Activated CD4-positive, alpha-beta T cell treated with anti-CD3 and anti-CD28 coated beads, Interleukin-2, amount 10 ng/mL, durations not matched to agents 24 days and 14 days (primary cell): ENCODE results near the gene CSNK1D. TPM values are rescaled to one million over a fixed set of nuclear protein-coding genes. Genes with fewer than 3 reads are reported as not detected.
"Not testable (repeated sequence)": the region's sequence is repeated elsewhere in the genome, so short reads cannot be mapped to it uniquely, and the experiment has no call there.

Source experiments
- DNase-seq: peaks from one replicate; pipeline ENCODE4 v3.0.0; 2022
- H3K27ac Mint-ChIP-seq: one replicate; pipeline ENCODE4 v1.8.0; 2022; ENCODE audit warnings: mild to moderate bottlenecking, mixed read lengths
- H3K27me3 Mint-ChIP-seq: one replicate; pipeline ENCODE4 v1.8.0; 2022; ENCODE audit warnings: mixed read lengths
- H3K36me3 Mint-ChIP-seq: one replicate; pipeline ENCODE4 v1.8.0; 2022; ENCODE audit warnings: low read depth, mild to moderate bottlenecking, mixed read lengths
- H3K4me1 Mint-ChIP-seq: one replicate; pipeline ENCODE4 v1.8.0; 2021; ENCODE audit warnings: mixed read lengths
- H3K4me3 Mint-ChIP-seq: one replicate; pipeline ENCODE4 v1.8.0; 2022; ENCODE audit warnings: mild to moderate bottlenecking, moderate library complexity, mixed read lengths
- H3K9me3 Mint-ChIP-seq: one replicate; pipeline ENCODE4 v1.8.0; 2021; ENCODE audit warnings: mixed read lengths
- intact Hi-C: fragments of 100-400 bp; cut with micrococcal nuclease; formaldehyde crosslinking; loops from one replicate; pipeline ENCODE4 v1.15.1; 2023
- total RNA-seq: library from RNA; stranded (reverse); gene quantifications from 2 replicates; pipeline ENCODE4 v1.2.3, GENCODE V29; 2022

CSNK1D gene
- total RNA-seq, 1 donor from 2014 or later = 146 TPM

GRCh38 chr17:82267575-82268379, 5.7 kb downstream of the CSNK1D start:
- H3K9me3 Mint-ChIP-seq = no peaks in the 10 kb centered on the region
- DNase-seq = peak; percentile 67
- intact Hi-C loops = no loop called here
- peak overlapping the region; percentile 6 for H3K4me3 Mint-ChIP-seq
- H3K36me3 Mint-ChIP-seq = peaks cover 79% of the 10 kb centered on the region
- no peaks in the 10 kb centered on the region for H3K27me3 Mint-ChIP-seq
- H3K27ac Mint-ChIP-seq = peak overlapping the region; percentile 30
- H3K4me1 Mint-ChIP-seq = peaks cover 56% of the 10 kb centered on the region

DNA sequence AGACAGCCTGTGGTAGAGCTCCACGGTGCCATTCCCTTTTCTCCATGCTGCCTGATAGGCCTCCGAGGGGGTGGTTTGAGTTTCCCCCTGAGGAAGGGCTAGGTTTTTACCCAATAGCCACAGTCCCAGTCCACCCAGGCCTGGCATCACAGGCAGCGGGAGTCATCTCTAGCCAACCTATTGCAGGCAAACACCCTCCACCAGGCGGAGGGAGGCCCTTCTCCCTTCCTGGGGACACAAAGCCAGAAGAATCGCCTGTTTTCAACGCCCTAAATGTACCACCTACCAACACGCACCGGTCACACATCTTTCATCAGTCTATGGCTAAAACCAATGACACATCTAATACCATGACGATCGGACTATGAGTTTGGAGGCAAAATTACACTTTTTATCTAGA, 7.4 kb downstream of the CSNK1D start:
- peaks cover 45% of the 10 kb centered on the region for H3K4me1 Mint-ChIP-seq
- intact Hi-C loops = no loop called here
- H3K27ac Mint-ChIP-seq = no peak overlapping the region
- H3K9me3 Mint-ChIP-seq = no peaks in the 10 kb centered on the region
- H3K4me3 Mint-ChIP-seq = no peak overlapping the region
- no peaks in the 10 kb centered on the region for H3K27me3 Mint-ChIP-seq
- H3K36me3 Mint-ChIP-seq = peaks cover 81% of the 10 kb centered on the region
- no peak for DNase-seq

DNA sequence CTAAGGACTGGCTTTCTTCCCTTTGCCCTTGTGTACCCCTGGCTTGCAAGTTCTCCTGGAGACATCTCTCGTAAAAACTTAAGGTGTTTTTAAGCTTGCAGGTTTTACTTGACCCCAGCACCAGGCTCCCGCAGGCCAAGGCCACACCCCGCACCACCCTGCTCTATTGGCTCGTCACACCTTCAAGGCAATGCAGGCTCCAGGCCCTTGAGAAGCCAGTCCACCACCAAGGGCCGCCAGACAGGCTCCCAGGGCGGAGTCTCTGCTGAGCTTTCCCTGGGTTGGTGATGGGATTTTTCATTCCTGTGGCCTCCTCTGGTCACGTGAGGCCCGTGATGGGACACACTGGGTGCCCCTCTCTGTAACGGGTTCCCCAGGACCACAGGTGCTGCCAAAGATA, 9.9 kb downstream of the CSNK1D start:
- intact Hi-C loops = no loop called here
- H3K4me1 Mint-ChIP-seq = peaks cover 27% of the 10 kb centered on the region
- H3K27me3 Mint-ChIP-seq = no peaks in the 10 kb centered on the region
- no peak for DNase-seq
- H3K27ac Mint-ChIP-seq = no peak overlapping the region
- peaks cover 86% of the 10 kb centered on the region for H3K36me3 Mint-ChIP-seq
- H3K4me3 Mint-ChIP-seq = no peak overlapping the region
- no peaks in the 10 kb centered on the region for H3K9me3 Mint-ChIP-seq

DNA sequence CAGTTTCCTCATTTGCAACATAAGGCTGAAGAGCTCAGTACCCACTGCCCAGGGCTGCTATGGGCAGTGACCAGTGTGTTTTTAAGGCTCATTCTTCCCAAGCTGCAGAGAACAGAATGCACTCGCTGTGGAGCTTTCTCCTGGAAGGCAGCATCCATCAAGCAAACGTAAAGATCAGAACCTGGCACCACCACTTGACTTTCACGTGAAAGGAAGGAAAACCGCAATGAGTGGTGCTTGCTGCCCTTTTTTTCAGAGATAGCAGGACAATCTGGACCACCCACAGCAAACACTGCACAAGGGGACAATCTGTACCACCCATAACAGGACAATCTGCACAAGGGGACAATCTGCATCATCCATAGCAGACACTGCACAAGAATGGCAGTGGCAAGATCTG, 11.2 kb downstream of the CSNK1D start:
- H3K27ac Mint-ChIP-seq = no peak overlapping the region
- intact Hi-C loops = no loop called here
- DNase-seq = no peak
- no peaks in the 10 kb centered on the region for H3K27me3 Mint-ChIP-seq
- H3K4me3 Mint-ChIP-seq = no peak overlapping the region
- peaks cover 21% of the 10 kb centered on the region for H3K4me1 Mint-ChIP-seq
- peaks cover 85% of the 10 kb centered on the region for H3K36me3 Mint-ChIP-seq
- H3K9me3 Mint-ChIP-seq = no peaks in the 10 kb centered on the region

- DNase-seq, H3K9me3 Mint-ChIP-seq, H3K4me3 Mint-ChIP-seq, H3K4me1 Mint-ChIP-seq, H3K27ac Mint-ChIP-seq, intact Hi-C loops, H3K27me3 Mint-ChIP-seq: not testable (repeated sequence)
- H3K36me3 Mint-ChIP-seq = peaks cover 88% of the 10 kb centered on the region
Observed at GRCh38 chr17:82259972-82260961, 13.2 kb downstream of the CSNK1D start.

- intact Hi-C loops = no loop called here
- no peak overlapping the region for H3K4me3 Mint-ChIP-seq
- H3K27ac Mint-ChIP-seq = peak overlapping the region; percentile 2
- H3K4me1 Mint-ChIP-seq = peaks cover 7% of the 10 kb centered on the region
- H3K9me3 Mint-ChIP-seq = no peaks in the 10 kb centered on the region
- no peaks in the 10 kb centered on the region for H3K27me3 Mint-ChIP-seq
- peaks cover 78% of the 10 kb centered on the region for H3K36me3 Mint-ChIP-seq
- no peak for DNase-seq
Observed at GRCh38 chr17:82258555-82258954, 14.9 kb downstream of the CSNK1D start.

GRCh38 chr17:82257473-82257872, 16.0 kb downstream of the CSNK1D start:
- Mint-ChIP-seq H3K9me3 (no peaks in the 10 kb centered on the region), H3K27ac (peak overlapping the region; percentile 81), H3K27me3 (no peaks in the 10 kb centered on the region), H3K36me3 (peaks cover 80% of the 10 kb centered on the region), H3K4me3 (no peak overlapping the region), H3K4me1 (peaks cover 6% of the 10 kb centered on the region)
- peak; percentile 76 for DNase-seq
- intact Hi-C loops = no loop called here

DNA sequence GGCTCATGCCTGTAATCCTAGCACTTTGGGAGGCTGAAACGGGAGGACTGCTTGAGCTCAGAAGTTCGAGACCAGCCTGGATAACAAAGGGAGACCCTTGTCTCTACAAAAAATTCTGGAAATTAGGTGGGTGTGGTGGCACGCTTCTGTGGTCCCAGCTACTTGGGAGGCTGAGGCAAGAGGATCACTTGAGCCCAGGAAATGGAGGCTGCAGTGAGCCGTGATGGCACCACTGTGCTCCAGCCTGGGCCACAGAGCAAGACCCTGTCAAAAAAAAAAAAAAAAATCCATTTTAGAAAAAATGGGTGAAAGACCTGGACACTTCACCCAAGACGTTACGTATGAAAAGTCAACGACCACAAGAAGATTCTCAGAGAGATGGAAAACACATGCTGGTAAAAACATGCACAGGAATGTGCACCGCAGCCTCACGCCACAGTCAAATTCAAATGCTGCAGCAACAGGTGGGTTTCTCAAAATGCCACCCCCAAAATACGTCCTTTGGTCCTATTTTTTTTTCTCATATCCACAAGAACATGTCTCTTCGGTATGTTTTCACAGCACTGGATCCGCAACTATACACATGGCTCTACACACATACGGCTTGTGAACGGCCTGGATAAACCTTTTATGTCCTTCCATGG, 17.1 kb downstream of the CSNK1D start:
- no peak overlapping the region for H3K4me3 Mint-ChIP-seq
- DNase-seq = no peak

DNA sequence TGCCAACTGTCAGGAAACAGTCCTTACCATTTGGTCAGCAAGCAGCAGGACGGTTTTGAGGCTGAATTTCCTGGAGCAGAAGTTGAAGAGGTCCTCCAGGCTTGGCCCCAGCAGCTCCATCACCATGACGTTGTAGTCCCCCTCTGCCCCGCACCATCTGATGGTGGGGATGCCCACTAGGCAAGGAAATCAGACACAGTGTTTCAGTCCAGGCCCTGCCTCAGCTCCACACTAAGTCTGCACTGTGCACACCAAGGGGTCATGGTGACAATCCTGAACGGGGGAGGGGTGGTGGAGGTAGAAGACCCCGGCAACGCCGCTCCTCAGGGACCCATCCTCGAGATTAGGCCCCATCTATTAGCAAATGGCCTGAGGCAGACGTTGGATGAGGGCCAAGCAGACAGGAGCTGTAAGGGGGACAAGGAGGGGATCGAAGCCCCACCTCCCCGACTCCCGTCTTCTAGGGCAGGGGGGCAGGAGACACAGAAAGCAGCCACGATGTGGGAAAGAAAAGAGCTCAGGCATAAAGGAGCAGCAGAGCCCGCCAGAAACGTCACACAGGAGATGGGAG, 18.0 kb downstream of the CSNK1D start:
- intact Hi-C loops = no loop called here
- no peak for DNase-seq
- no peak overlapping the region for H3K4me3 Mint-ChIP-seq
- no peak overlapping the region for H3K27ac Mint-ChIP-seq
- peaks cover 78% of the 10 kb centered on the region for H3K36me3 Mint-ChIP-seq
- peaks cover 10% of the 10 kb centered on the region for H3K4me1 Mint-ChIP-seq
- no peaks in the 10 kb centered on the region for H3K27me3 Mint-ChIP-seq
- H3K9me3 Mint-ChIP-seq = no peaks in the 10 kb centered on the region

More for the DNA sequence above, 17.1 kb downstream of the CSNK1D start:
- intact Hi-C loops = no loop called here
- peaks cover 8% of the 10 kb centered on the region for H3K4me1 Mint-ChIP-seq
- no peaks in the 10 kb centered on the region for H3K27me3 Mint-ChIP-seq
- H3K36me3 Mint-ChIP-seq = peaks cover 80% of the 10 kb centered on the region
- no peaks in the 10 kb centered on the region for H3K9me3 Mint-ChIP-seq
- peak overlapping the region; percentile 43 for H3K27ac Mint-ChIP-seq

DNA sequence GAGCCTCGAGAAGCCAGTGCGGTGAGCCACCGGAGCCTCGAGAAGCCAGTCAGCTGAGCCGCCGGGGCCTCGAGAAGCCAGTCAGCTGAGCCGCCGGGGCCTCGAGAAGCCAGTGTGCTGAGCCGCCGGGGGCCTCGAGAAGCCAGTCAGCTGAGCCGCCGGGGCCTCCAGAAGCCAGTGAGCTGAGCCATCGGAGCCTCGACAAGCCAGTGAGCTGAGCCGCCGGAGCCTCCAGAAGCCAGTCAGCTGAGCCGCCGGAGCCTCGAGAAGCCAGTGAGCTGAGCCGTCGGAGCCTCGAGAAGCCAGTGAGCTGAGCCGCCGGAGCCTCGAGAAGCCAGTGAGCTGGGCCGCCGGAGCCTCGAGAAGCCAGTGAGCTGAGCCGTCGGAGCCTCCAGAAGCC, 18.8 kb downstream of the CSNK1D start:
- H3K4me1 Mint-ChIP-seq = peaks cover 10% of the 10 kb centered on the region

DNA sequence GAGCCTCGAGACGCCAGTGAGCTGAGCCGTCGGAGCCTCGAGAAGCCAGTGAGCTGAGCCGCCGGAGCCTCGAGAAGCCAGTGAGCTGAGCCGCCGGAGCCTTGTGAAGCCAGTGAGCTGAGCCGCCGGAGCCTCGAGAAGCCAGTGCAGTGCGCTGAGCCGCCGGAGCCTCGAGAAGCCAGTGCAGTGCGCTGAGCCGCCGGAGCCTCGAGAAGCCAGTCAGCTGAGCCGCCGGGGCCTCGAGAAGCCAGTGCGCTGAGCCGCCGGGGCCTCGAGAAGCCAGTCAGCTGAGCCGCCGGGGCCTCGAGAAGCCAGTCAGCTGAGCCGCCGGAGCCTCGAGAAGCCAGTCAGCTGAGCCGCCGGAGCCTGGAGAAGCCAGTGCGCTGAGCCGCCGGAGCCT, 19.4 kb downstream of the CSNK1D start:
- H3K4me3 Mint-ChIP-seq, DNase-seq, H3K27ac Mint-ChIP-seq, H3K27me3 Mint-ChIP-seq, H3K9me3 Mint-ChIP-seq, intact Hi-C loops: not testable (repeated sequence)
- H3K4me1 Mint-ChIP-seq = peaks cover 10% of the 10 kb centered on the region
- peaks cover 67% of the 10 kb centered on the region for H3K36me3 Mint-ChIP-seq

More for the DNA sequence above, 18.8 kb downstream of the CSNK1D start:
- H3K27ac Mint-ChIP-seq, H3K27me3 Mint-ChIP-seq, H3K4me3 Mint-ChIP-seq, DNase-seq, H3K9me3 Mint-ChIP-seq, intact Hi-C loops: not testable (repeated sequence)
- peaks cover 72% of the 10 kb centered on the region for H3K36me3 Mint-ChIP-seq

DNA sequence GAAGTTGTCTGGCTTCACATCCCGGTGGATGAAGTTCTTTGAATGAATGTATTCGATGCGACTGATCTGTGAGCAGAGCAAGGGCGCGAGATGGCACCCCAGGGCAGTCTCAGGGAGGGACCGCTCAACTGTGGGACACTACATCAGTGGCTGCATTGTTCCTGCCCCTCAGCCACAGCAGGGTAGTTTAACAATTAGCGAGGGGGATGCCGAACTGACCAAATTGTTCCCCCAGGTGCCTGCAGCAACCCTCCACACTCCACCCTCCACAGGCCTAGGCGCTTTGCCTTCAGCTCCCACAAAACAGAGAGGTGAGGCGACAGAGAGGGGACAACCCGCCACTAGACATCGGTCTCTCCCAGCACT, 20.3 kb downstream of the CSNK1D start:
- no peaks in the 10 kb centered on the region for H3K9me3 Mint-ChIP-seq

GRCh38 chr17:82252511-82253178, 20.9 kb downstream of the CSNK1D start:
- Mint-ChIP-seq H3K9me3 (no peaks in the 10 kb centered on the region), H3K36me3 (peaks cover 68% of the 10 kb centered on the region), H3K4me3 (no peak overlapping the region), H3K4me1 (peaks cover 9% of the 10 kb centered on the region), H3K27ac (no peak overlapping the region), H3K27me3 (no peaks in the 10 kb centered on the region)
- no peak for DNase-seq
- intact Hi-C loops = no loop called here

More for the DNA sequence above, 20.3 kb downstream of the CSNK1D start:
- intact Hi-C loops = no loop called here
- Mint-ChIP-seq H3K4me3 (no peak overlapping the region), H3K27ac (no peak overlapping the region), H3K4me1 (peaks cover 10% of the 10 kb centered on the region), H3K27me3 (no peaks in the 10 kb centered on the region), H3K36me3 (peaks cover 67% of the 10 kb centered on the region)
- no peak for DNase-seq
